Natural killer cell (primary cell): ENCODE measurements around the gene DPM2. TPM values are rescaled to one million over a fixed set of nuclear protein-coding genes. Genes with fewer than 3 reads are reported as not detected.

Experiments
- ATAC-seq, 3 donors: fragments of 150-1000 bp in 2 of 3; fragments of 200-7000 bp in 1 of 3; cut with Tn5 transposase; 1 replicate in 1 of 3; 2 replicates in 2 of 3; pipeline ENCODE4 v1.10.0; 2021; ENCODE audit warnings: mild to moderate bottlenecking in 2 of 3, moderate library complexity in 2 of 3
- DNase-seq, 2 donors: peaks; one replicate each; pipeline versions ENCODE4 v3.0.0 to v3.0.0-alpha.2; 2013 to 2021; ENCODE audit warnings: mixed read lengths in 1 of 2
- H3K27ac ChIP-seq: one replicate; pipeline ENCODE4 v1.5.1; 2013; ENCODE audit warnings: mild to moderate bottlenecking, low read length
- H3K27me3 ChIP-seq: one replicate; pipeline ENCODE4 v1.6.1; 2013; ENCODE audit warnings: low read length; ENCODE audit not compliant: control insufficient read depth, insufficient read depth
- H3K36me3 ChIP-seq: one replicate; pipeline ENCODE4 v1.6.1; 2013; ENCODE audit warnings: low read length; ENCODE audit not compliant: control insufficient read depth, insufficient read depth
- H3K4me1 ChIP-seq: one replicate; pipeline ENCODE4 v1.6.1; 2013; ENCODE audit warnings: low read length; ENCODE audit not compliant: control insufficient read depth, insufficient read depth
- H3K4me3 ChIP-seq: one replicate; pipeline ENCODE4 v1.5.1; 2013; ENCODE audit warnings: low read length
- H3K9me3 ChIP-seq: one replicate; pipeline ENCODE4 v1.6.1; 2013; ENCODE audit warnings: low read length; ENCODE audit not compliant: control insufficient read depth, insufficient read depth
- H3K27ac Mint-ChIP-seq, 2 donors: one replicate each; pipeline ENCODE4 v1.8.0; 2022; ENCODE audit warnings: mild to moderate bottlenecking in 2 of 2, mixed read lengths in 2 of 2, moderate library complexity in 1 of 2
- H3K27me3 Mint-ChIP-seq, 2 donors: one replicate each; pipeline ENCODE4 v1.8.0; 2022; ENCODE audit warnings: low read depth in 2 of 2, mixed read lengths in 2 of 2
- H3K36me3 Mint-ChIP-seq: one replicate; pipeline ENCODE4 v1.8.0; 2022; ENCODE audit warnings: mixed read lengths
- H3K4me1 Mint-ChIP-seq, 2 donors: one replicate each; pipeline ENCODE4 v1.8.0; 2022; ENCODE audit warnings: mixed read lengths in 2 of 2
- H3K4me3 Mint-ChIP-seq: one replicate; pipeline ENCODE4 v1.8.0; 2022; ENCODE audit warnings: mild to moderate bottlenecking, moderate library complexity, mixed read lengths
- H3K9me3 Mint-ChIP-seq, 2 donors: one replicate each; pipeline ENCODE4 v1.8.0; 2022; ENCODE audit warnings: mixed read lengths in 2 of 2
- CTCF ChIP-seq: fragments of 200-600 bp; IDR thresholded peaks from one replicate; pipeline ENCODE4 v1.8.0; 2022; ENCODE audit warnings: antibody characterized with exemption
- WGBS: methylation state at CpG from one replicate; pipeline ENCODE4 v1.1.7; 2013; ENCODE audit warnings: missing lambda C conversion rate; ENCODE audit not compliant: insufficient coverage; 5-methylcytosine and 5-hydroxymethylcytosine counted together
- intact Hi-C: fragments of 100-400 bp; cut with micrococcal nuclease; formaldehyde crosslinking; loops from one replicate; pipeline ENCODE4 v1.14.2; 2022
- total RNA-seq, 4 donors: library from RNA; stranded (reverse); fragments of 120-200 nt in 1 of 4; gene quantifications; one replicate each; pipeline versions ENCODE4 v1.2.3 to v1.2.4, GENCODE V29; 2013 to 2022

Gene DPM2
- total RNA-seq, 3 donors from 2014 or later (not counting 1 experiment from before 2014, with no cell fraction given), result 22.9 to 31.4 (median 24.1) TPM

DNA sequence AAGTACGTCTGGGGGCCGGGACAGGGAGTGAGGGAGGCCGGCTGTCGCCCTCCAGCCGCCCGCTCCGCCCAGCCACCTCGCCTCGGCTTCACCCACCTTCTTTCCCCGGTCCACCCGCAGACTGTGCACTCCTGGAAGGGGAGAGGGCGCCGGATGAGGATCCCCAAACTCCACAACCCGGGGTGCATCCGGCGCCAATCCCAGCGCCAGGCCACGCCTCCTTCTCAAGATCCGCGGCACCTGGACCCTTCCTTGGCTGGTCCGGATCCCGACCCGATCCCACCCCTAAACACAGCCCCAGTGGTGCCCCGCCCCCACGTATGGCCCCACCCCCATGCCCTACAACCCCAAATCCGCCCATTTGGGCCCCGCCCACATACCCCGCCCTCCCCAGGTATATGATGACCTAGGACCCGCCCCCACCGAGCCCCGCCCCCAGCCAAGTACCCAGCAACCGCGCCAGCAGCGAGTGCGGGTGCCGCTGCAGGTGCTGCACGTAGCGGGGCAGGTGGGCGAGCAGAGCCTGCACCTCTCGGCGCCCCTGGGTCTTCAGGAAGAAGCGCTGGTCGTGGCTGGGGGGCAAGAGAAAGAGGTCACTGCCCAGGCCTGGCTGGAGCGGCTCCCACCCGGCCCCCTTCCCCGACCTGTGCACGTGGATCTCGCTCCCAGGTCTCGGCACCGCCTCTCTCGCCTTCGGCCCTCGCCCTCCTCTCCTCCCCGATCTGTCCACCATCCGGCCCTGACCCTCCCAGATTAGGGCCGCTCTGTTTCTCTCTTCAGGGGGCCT lies 10.3 kb downstream of the DPM2 start:
- Mint-ChIP-seq H3K27me3 (peaks cover 16 to 19% of the 10 kb centered on the region in 2 donors), H3K36me3 (no peaks in the 10 kb centered on the region), H3K9me3 (no peaks in the 10 kb centered on the region), H3K27ac (no peak overlapping the region), H3K4me3 (peak overlapping the region; percentile 53), H3K4me1 (peaks cover 11 to 31% of the 10 kb centered on the region in 2 donors)
- intact Hi-C loops, result no loop called here
- H3K9me3 ChIP-seq, result no peaks in the 10 kb centered on the region
- DNase-seq, result peak in 1 of 2 donors; percentile 84
- WGBS, result 3% methylated on average over 51 of the region's 56 CpGs
- H3K36me3 ChIP-seq, result no peaks in the 10 kb centered on the region
- no peak overlapping the region for H3K27ac ChIP-seq
- peak overlapping the region; percentile 15 for H3K4me3 ChIP-seq
- TF ChIP-seq CTCF, result no peak
- peaks cover 18% of the 10 kb centered on the region for H3K27me3 ChIP-seq
- peak; percentile 30 to 57 (median 42) for ATAC-seq
- H3K4me1 ChIP-seq, result peaks cover 42% of the 10 kb centered on the region

GRCh38 chr9:127926906-127927200 lies 10.8 kb downstream of the DPM2 start:
- Mint-ChIP-seq H3K9me3 (no peaks in the 10 kb centered on the region), H3K36me3 (no peaks in the 10 kb centered on the region), H3K4me3 (peak overlapping the region; percentile 53), H3K27me3 (peaks cover 16 to 19% of the 10 kb centered on the region in 2 donors), H3K27ac (no peak overlapping the region), H3K4me1 (peaks cover 12 to 33% of the 10 kb centered on the region in 2 donors)
- H3K36me3 ChIP-seq, result no peaks in the 10 kb centered on the region
- H3K27ac ChIP-seq, result no peak overlapping the region
- TF ChIP-seq CTCF, result no peak
- intact Hi-C loops, result no loop called here
- peaks cover 21% of the 10 kb centered on the region for H3K27me3 ChIP-seq
- H3K4me1 ChIP-seq, result peaks cover 46% of the 10 kb centered on the region
- ATAC-seq, result peak in 1 of 3 donors; percentile 2
- DNase-seq, result no peak
- WGBS, result 11% methylated on average over 19 of the region's 19 CpGs
- H3K9me3 ChIP-seq, result no peaks in the 10 kb centered on the region
- H3K4me3 ChIP-seq, result peak overlapping the region; percentile 15

GRCh38 chr9:127925959-127926905 lies 11.4 kb downstream of the DPM2 start:
- no peaks in the 10 kb centered on the region for H3K36me3 ChIP-seq
- peaks cover 21% of the 10 kb centered on the region for H3K27me3 ChIP-seq
- H3K4me3 ChIP-seq, result no peak overlapping the region
- Mint-ChIP-seq H3K4me1 (peaks cover 13 to 33% of the 10 kb centered on the region in 2 donors), H3K27me3 (peaks cover 16 to 19% of the 10 kb centered on the region in 2 donors), H3K4me3 (no peak overlapping the region), H3K27ac (peak overlapping the region in 1 of 2 donors; percentile 7), H3K9me3 (no peaks in the 10 kb centered on the region), H3K36me3 (no peaks in the 10 kb centered on the region)
- 80% methylated on average over 14 of the region's 14 CpGs for WGBS
- DNase-seq (no peak), ATAC-seq (no peak)
- no peak for TF ChIP-seq CTCF
- peaks cover 48% of the 10 kb centered on the region for H3K4me1 ChIP-seq
- no peak overlapping the region for H3K27ac ChIP-seq
- no peaks in the 10 kb centered on the region for H3K9me3 ChIP-seq
- intact Hi-C loops, result no loop called here
